Breast epithelium (tissue), 4 donors: ENCODE results near the gene SLC4A2. TPM values are rescaled to one million over a fixed set of nuclear protein-coding genes. Genes with fewer than 3 reads are reported as not detected.
A peak's percentile ranks its signal among the peaks of the same experiment; 100 is the strongest.

Source experiments
- DNase-seq, 2 donors: peaks; one replicate each; pipeline ENCODE4 v3.0.0-alpha.2; 2019; ENCODE audit warnings: low spot score in 2 of 2
- H3K27ac ChIP-seq, 2 donors: fragments of 200-600 bp; sonication (generic) in 1 of 2; one replicate each; pipeline ENCODE4 v1.5.1; 2016 to 2019; ENCODE audit warnings: mild to moderate bottlenecking in 1 of 2
- H3K27me3 ChIP-seq, 2 donors: fragments of 200-600 bp; sonication (generic) in 1 of 2; one replicate each; pipeline versions ENCODE4 v1.5.1 to v1.6.0; 2017 to 2019; ENCODE audit warnings: control low read depth in 1 of 2, mild to moderate bottlenecking in 1 of 2
- H3K36me3 ChIP-seq: fragments of 200-600 bp; one replicate; pipeline ENCODE4 v1.5.1; 2019
- H3K4me1 ChIP-seq, 2 donors: fragments of 200-600 bp; sonication (generic); one replicate each; pipeline ENCODE4 v1.5.1; 2016 to 2019; ENCODE audit warnings: control low read depth in 1 of 2
- H3K4me3 ChIP-seq, 3 donors: fragments of 200-600 bp; sonication (generic); 1 replicate in 2 of 3; 2 replicates in 1 of 3; pipeline ENCODE4 v1.5.1; 2016 to 2019; ENCODE audit warnings: mild to moderate bottlenecking in 3 of 3, moderate library complexity in 2 of 3
- H3K9me3 ChIP-seq, 2 donors: fragments of 200-600 bp; sonication (generic) in 1 of 2; one replicate each; pipeline ENCODE4 v1.5.1; 2016 to 2019; ENCODE audit warnings: control low read depth in 1 of 2
- POLR2A ChIP-seq: fragments of 450-650 bp; IDR thresholded peaks from one replicate; pipeline ENCODE4 v1.6.1; 2016; ENCODE audit warnings: antibody characterized with exemption, mild to moderate bottlenecking, moderate library complexity
- POLR2AphosphoS5 ChIP-seq, 3 donors: sonication (generic); formaldehyde crosslinking; IDR thresholded peaks; one replicate each; pipeline ENCODE4 v1.6.1; 2017; ENCODE audit warnings: antibody characterized with exemption in 3 of 3
- intact Hi-C: fragments of 100-400 bp; cut with DNase I; formaldehyde crosslinking; loops from one replicate; pipeline ENCODE4 v1.15.1; 2023; ENCODE audit warnings: low total_unique reads
- total RNA-seq, 3 donors: library from RNA; depleted of rRNA; stranded (reverse); fragments of >200 nt; gene quantifications; one replicate each; pipeline ENCODE4 v1.1.0, GENCODE V29; 2016
- TF ChIP-seq, protein P1 (sequence below), 3 donors: fragments of 450-650 bp; IDR thresholded peaks; one replicate each; pipeline ENCODE4 v1.5.1; 2016 to 2017; ENCODE audit warnings: antibody characterized with exemption in 3 of 3, mild to moderate bottlenecking in 3 of 3, moderate library complexity in 3 of 3

The SLC4A2 gene
- total RNA-seq, 3 donors from 2014 or later = 83.2 to 101 (median 92.8) TPM

DNA sequence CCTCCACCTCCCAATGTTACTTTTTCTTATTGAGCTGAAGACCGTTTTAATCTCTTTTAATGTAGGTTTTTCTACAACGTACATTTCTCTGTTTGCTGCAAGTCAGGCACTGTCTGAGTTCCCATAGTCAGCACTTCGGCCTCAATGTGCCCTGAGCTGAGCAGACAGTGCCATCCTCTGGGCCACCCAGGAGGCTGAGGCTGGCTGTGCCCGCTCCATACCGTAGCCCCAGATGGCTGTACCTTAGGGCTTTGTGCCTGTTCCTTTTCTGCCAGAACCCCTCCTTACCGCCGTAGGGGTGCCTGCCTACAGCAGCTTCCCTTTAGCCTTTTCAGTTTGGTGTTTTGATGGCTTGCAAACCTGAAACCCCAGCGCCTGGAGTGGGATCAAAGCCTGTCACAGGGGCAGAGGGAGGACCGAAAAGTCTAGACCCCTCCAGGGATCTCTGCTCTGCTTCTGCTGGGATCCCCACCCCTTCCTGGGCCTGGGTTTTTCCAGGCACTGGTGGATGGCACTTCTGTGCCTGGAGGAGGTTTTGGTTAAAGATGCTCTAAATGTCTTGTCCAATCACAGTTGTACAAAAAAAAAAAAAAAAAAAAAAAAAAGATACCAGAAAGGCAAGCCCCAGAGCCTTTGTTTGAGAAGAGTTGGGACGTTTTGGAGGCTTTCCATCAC lies 35.9 kb downstream of the SLC4A2 start:
- intact Hi-C loops = no loop called here
- TF ChIP-seq POLR2AphosphoS5 (IDR thresholded peaks at IDR 0.05) (no peak), POLR2A (no peak)
- TF ChIP-seq, protein P1, sequence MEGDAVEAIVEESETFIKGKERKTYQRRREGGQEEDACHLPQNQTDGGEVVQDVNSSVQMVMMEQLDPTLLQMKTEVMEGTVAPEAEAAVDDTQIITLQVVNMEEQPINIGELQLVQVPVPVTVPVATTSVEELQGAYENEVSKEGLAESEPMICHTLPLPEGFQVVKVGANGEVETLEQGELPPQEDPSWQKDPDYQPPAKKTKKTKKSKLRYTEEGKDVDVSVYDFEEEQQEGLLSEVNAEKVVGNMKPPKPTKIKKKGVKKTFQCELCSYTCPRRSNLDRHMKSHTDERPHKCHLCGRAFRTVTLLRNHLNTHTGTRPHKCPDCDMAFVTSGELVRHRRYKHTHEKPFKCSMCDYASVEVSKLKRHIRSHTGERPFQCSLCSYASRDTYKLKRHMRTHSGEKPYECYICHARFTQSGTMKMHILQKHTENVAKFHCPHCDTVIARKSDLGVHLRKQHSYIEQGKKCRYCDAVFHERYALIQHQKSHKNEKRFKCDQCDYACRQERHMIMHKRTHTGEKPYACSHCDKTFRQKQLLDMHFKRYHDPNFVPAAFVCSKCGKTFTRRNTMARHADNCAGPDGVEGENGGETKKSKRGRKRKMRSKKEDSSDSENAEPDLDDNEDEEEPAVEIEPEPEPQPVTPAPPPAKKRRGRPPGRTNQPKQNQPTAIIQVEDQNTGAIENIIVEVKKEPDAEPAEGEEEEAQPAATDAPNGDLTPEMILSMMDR (IDR thresholded peaks at IDR 0.05) = no peak
- H3K36me3 ChIP-seq = no peaks in the 10 kb centered on the region
- H3K9me3 ChIP-seq = no peaks in the 10 kb centered on the region
- DNase-seq = no peak
- no peak overlapping the region for H3K4me3 ChIP-seq
- H3K4me1 ChIP-seq = peaks cover 0 to 4% of the 10 kb centered on the region in 2 donors
- no peak overlapping the region for H3K27ac ChIP-seq
- H3K27me3 ChIP-seq = no peaks in the 10 kb centered on the region

DNA sequence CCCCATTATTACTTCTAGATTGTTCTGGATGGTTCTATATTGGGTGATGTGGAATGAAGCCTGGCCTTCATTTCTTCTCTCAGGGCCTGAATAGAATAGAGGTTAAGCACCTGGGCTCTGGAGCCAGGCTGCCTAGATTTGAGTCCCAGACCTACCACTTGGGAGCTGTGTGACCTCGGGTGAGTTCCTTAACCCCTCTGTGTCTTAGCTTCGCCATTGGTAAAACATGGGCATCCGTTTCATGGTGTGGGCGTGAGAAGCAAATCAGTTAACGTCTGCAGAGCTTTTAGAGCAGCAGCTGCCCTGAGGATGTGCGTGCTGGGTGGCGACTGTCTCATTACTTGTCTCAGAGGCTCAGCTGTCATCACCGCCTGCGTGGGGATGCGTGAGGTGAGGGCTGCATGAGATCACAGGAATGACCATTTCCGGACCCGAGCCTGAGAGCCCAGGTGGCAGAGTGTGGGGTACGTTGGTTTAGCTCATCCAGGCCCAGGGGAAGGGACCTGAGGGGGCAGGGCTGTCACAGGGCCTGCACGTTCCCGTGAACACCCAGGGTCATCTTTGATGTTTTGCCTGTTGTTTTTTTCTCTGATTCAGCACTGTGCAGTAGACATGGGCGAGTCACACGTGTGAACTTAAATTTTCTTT lies 36.6 kb downstream of the SLC4A2 start:
- Histone ChIP-seq H3K27me3 (no peaks in the 10 kb centered on the region), H3K4me1 (peaks cover 0 to under 1% of the 10 kb centered on the region in 2 donors), H3K36me3 (no peaks in the 10 kb centered on the region), H3K9me3 (no peaks in the 10 kb centered on the region), H3K4me3 (no peak overlapping the region), H3K27ac (no peak overlapping the region)
- TF ChIP-seq POLR2A = no peak
- TF ChIP-seq, protein P1 (IDR thresholded peaks at IDR 0.05) = no peak
- no peak for TF ChIP-seq POLR2AphosphoS5 (IDR thresholded peaks at IDR 0.05)
- no peak for DNase-seq
- intact Hi-C loops = no loop called here

DNA sequence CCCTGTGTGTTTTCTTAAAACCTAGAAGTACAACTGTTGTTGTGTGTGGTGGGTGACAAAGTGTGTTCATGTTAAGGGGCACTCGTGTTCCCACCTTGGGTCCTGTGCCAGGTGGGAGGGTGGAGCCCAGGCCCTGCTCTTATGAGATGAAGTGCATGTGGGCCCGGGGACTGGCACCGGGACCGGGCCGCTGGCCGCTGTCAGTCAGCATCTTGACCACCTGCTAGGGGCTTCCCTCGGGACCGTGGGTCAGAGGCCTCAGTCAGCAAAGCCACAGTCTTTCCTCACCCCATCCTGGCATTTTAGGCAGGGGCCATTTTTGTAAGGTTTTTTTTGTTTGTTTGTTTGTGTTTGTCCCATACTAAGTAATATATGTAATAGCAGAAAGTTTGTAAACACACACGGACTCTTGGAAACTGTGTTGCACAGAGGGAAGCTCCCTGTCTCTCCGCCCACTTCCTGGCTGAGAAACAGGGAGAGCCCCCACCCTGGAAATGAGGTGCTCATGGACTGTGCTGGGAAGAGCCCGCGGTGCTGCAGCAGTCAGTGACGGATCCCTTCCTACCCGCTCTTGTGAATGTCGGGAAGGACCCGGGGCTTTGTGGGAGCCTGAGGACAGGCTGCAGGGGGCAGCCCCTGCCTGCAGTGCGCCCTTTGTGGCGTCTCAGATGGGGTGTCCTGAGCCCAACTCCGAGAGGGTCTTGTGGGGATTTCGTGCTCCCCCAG lies 40.3 kb downstream of the SLC4A2 start:
- H3K27me3 ChIP-seq = no peaks in the 10 kb centered on the region
- no peaks in the 10 kb centered on the region for H3K4me1 ChIP-seq
- TF ChIP-seq POLR2A (no peak), POLR2AphosphoS5 (IDR thresholded peaks at IDR 0.05) (no peak)
- TF ChIP-seq, protein P1 (IDR thresholded peaks at IDR 0.05) = no peak
- no peaks in the 10 kb centered on the region for H3K9me3 ChIP-seq
- no peak for DNase-seq
- H3K27ac ChIP-seq = peak overlapping the region in 1 of 2 donors; percentile 20
- intact Hi-C loops = no loop called here
- H3K4me3 ChIP-seq = peak overlapping the region in 1 of 3 donors; percentile 23
- H3K36me3 ChIP-seq = no peaks in the 10 kb centered on the region

DNA sequence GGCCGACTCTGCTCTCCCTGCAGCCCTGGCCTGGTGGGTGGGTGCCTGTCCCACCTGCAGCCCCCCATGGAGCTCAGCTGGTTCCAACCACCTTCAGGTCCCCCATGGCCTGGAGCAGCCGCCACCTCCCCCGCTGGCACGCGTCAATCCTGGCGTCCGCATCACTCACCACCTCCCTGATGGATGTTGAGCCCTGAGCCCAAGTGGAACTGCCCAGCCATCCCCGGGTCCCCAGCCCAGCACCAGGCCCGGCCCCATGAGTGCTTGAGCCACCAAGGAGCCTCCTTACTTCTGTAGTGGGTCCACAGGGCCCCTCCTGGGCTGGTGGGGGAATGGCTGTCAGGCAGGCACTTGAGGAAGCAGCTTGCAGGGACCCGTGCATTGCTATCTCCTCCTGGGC lies 41.5 kb downstream of the SLC4A2 start:
- DNase-seq = no peak
- Histone ChIP-seq H3K27ac (peak overlapping the region in 1 of 2 donors; percentile 19), H3K9me3 (no peaks in the 10 kb centered on the region), H3K4me1 (no peaks in the 10 kb centered on the region), H3K36me3 (no peaks in the 10 kb centered on the region), H3K4me3 (no peak overlapping the region), H3K27me3 (no peaks in the 10 kb centered on the region)
- TF ChIP-seq POLR2AphosphoS5 (IDR thresholded peaks at IDR 0.05) (no peak), POLR2A (no peak)
- TF ChIP-seq, protein P1 (IDR thresholded peaks at IDR 0.05) = no peak
- intact Hi-C loops = no loop called here
